BJ (cell line): Measurements from ENCODE around the gene KRTDAP. TPM values are rescaled to one million over a fixed set of nuclear protein-coding genes. Genes with fewer than 3 reads are reported as not detected.

Experiments used
- CTCF ChIA-PET: fragments of 350-600 bp; formaldehyde crosslinking; extraction: SDS; loops from one replicate; lab custom pipeline; 2021; ENCODE audit warnings: antibody characterized with exemption, inconsistent platforms; lab: Yijun Ruan, JAX
- POLR2A ChIA-PET: fragments of 300-600 bp; sonication (Branson Sonifier 250); formaldehyde crosslinking; extraction: SDS; loops from one replicate; lab custom pipeline; 2021; ENCODE audit warnings: antibody characterized with exemption; lab: Charles Lee
- DNase-seq: peaks from one replicate; pipeline ENCODE4 v3.0.0-alpha.2; 2011; ENCODE audit warnings: low read depth
- H3K27me3 ChIP-seq: 2 replicates; pipeline ENCODE4 v1.6.0; 2011; ENCODE audit warnings: low read length; ENCODE audit not compliant: control insufficient read depth, insufficient read depth
- H3K36me3 ChIP-seq: 2 replicates; pipeline ENCODE4 v1.5.1; 2011; ENCODE audit warnings: low read length; ENCODE audit not compliant: control insufficient read depth, insufficient read depth
- H3K4me3 ChIP-seq: 2 replicates; pipeline ENCODE4 v1.5.1; 2011; ENCODE audit warnings: low read depth, mild to moderate bottlenecking, control low read depth, low read length
- CTCF ChIP-seq: IDR thresholded peaks from 2 replicates; pipeline ENCODE4 v1.5.1; 2011; ENCODE audit warnings: low read depth, mild to moderate bottlenecking, control low read depth, inconsistent platforms, low read length, moderate library complexity; ENCODE audit not compliant: insufficient read depth
- polyA plus RNA-seq: library from polyadenylated mRNA; depleted of rRNA; stranded (reverse); fragments of >200 nt; gene quantifications from 2 replicates; pipeline ENCODE4 v1.2.3, GENCODE V29; 2011

Gene KRTDAP
- polyA plus RNA-seq, 1 experiment: not detected

DNA sequence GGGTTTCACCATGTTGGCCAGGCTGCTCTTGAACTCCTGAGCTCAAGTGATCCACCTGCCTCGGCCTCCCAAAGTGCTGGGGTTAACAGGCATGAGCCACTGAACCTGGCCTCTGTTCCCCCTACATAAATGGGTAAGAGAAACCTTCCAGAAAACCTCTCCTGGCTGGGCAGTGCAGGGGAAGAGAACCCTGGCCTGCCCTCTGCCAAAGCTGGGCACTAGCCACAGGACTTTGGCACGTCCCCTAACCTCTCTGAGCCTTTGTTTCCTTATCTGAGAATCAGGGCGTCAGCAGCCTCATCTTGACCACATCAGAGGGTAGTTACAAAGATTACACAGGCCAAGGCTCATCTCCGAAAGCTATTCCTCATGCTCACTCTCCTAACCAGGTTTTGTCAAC lies 35.6 kb upstream of the KRTDAP start:
- no peak for DNase-seq
- Histone ChIP-seq H3K36me3 (no peaks in the 10 kb centered on the region), H3K27me3 (peaks cover 6% of the 10 kb centered on the region), H3K4me3 (no peak overlapping the region)
- POLR2A ChIA-PET: no interaction called here
- CTCF ChIA-PET: interaction anchor here (1.0 to 2.0 kb wide), 4 partner anchors 9 to 30 kb away, joined by 3 to 12 read pairs (median 4); no protein-coding TSS in a partner anchor
- no peak for TF ChIP-seq CTCF

- POLR2A ChIA-PET: no interaction called here
- DNase-seq: no peak
- Histone ChIP-seq H3K4me3 (no peak overlapping the region), H3K36me3 (no peaks in the 10 kb centered on the region), H3K27me3 (peaks cover 6% of the 10 kb centered on the region)
- CTCF ChIA-PET: interaction anchor here (0.7 kb wide), 1 partner anchor 24 kb away, joined by 3 read pairs; no protein-coding TSS in a partner anchor
- TF ChIP-seq CTCF: no peak
Measured at GRCh38 chr19:35524181-35524837, 34.0 kb upstream of the KRTDAP start.

- no peak for TF ChIP-seq CTCF
- no peaks in the 10 kb centered on the region for H3K36me3 ChIP-seq
- ChIA-PET CTCF (interaction anchor here (0.7 kb wide), 1 partner anchor 28 kb away, joined by 3 read pairs; no protein-coding TSS in a partner anchor), POLR2A (no interaction called here)
- peaks cover 6% of the 10 kb centered on the region for H3K27me3 ChIP-seq
- no peak overlapping the region for H3K4me3 ChIP-seq
- DNase-seq: no peak
Measured at GRCh38 chr19:35522745-35523327, 32.6 kb upstream of the KRTDAP start.

DNA sequence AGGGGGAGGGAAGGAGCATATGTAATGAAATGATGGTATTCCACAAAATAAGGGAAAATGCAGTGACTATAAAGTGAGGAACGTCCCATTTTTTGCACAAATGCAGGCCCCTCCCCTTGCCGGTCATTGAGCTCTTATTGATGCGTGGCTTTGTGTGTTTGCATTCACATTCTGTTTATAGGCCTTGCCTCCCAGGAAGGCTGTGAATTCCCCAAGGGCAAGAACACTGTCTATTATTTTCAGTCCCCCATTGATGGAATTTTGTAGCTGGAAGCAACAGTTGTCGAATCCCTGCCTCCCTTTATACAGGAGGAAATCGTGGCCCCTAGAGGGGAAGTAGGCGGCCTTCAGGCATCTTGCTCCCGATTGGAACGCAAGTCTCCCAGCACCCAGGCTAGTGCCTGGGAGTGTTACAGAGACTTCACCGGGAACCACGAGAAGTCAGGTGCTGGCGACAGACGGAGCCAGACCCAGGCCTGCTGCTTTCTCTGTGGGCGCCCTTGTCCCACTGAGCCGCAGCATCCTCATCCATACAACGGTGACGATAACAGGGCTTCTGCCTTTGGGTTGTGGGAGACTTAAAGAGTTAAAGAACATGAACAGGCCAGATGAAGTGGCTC lies 31.0 kb upstream of the KRTDAP start:
- POLR2A ChIA-PET: no interaction called here
- no peak for TF ChIP-seq CTCF
- H3K27me3 ChIP-seq: peaks cover 6% of the 10 kb centered on the region
- CTCF ChIA-PET: interaction anchor here (2.2 kb wide), 1 partner anchor 11 kb away, joined by 8 read pairs; no protein-coding TSS in a partner anchor
- DNase-seq: no peak
- H3K36me3 ChIP-seq: no peaks in the 10 kb centered on the region
- H3K4me3 ChIP-seq: no peak overlapping the region

GRCh38 chr19:35519291-35519690 lies 29.0 kb upstream of the KRTDAP start:
- CTCF ChIA-PET: interaction anchor here (1.4 to 2.2 kb wide), 2 partner anchors 9 to 24 kb away, joined by 4 to 8 read pairs; no protein-coding TSS in a partner anchor
- Histone ChIP-seq H3K27me3 (no peaks in the 10 kb centered on the region), H3K36me3 (no peaks in the 10 kb centered on the region), H3K4me3 (no peak overlapping the region)
- no peak for TF ChIP-seq CTCF
- POLR2A ChIA-PET: no interaction called here
- DNase-seq: no peak
